ENCODE results near the gene PHC3. TPM values are rescaled to one million over a fixed set of nuclear protein-coding genes. Genes with fewer than 3 reads are reported as not detected.

Gene PHC3
- total RNA-seq, 4 donors from 2014 or later, result 44.9 to 87.0 (median 69.7) TPM

- WGBS, 2 donors (ENCODE audit: low coverage in 1 of 2), result 44 to 53% methylated on average over 4 to 6 of the region's 6 CpGs
- TF ChIP-seq POLR2A (IDR thresholded peaks at IDR 0.05) (no peak), POLR2AphosphoS5 (IDR thresholded peaks at IDR 0.05) (peak in 1 of 3 donors; percentile 11)
- Histone ChIP-seq H3K4me1 (peaks cover 0 to 37% (median 17%) of the 10 kb centered on the region in 4 donors), H3K36me3 (no peaks in the 10 kb centered on the region), H3K27me3 (no peaks in the 10 kb centered on the region), H3K27ac (peak overlapping the region; percentile 64 to 78 (median 66)), H3K9me3 (no peaks in the 10 kb centered on the region), H3K4me3 (no peak overlapping the region)
- in situ Hi-C loops (cut with MboI; ENCODE audit: low pct_ligation_motif_present in 1 of 4, low pct_unique_long_range_greater_than_20kb in 1 of 4, low sequenced_read_pairs in 3 of 4) (no loop called here), intact Hi-C loops (cut with DNase I; ENCODE audit: low total_unique reads) (no loop called here)
- DNase-seq, result no peak
These were observed 104.8 kb downstream of the PHC3 start for GRCh38 chr3:170076715-170077238.

- DNase-seq, result no peak
- 67 to 79% methylated on average over 4 of the region's 4 CpGs for WGBS, 2 donors (ENCODE audit: low coverage in 1 of 2)
- TF ChIP-seq POLR2A (IDR thresholded peaks at IDR 0.05) (no peak), POLR2AphosphoS5 (IDR thresholded peaks at IDR 0.05) (no peak), CTCF (IDR thresholded peaks at IDR 0.05) (no peak), EP300 (IDR thresholded peaks at IDR 0.05; ENCODE audit: low read depth) (no peak)
- H3K4me1 ChIP-seq, result peaks cover 0 to 37% (median 17%) of the 10 kb centered on the region in 4 donors
- H3K27ac ChIP-seq, result peak overlapping the region in 2 of 4 donors; percentile 64 to 78
- H3K4me3 ChIP-seq, result no peak overlapping the region
- intact Hi-C loops (cut with DNase I; ENCODE audit: low total_unique reads), result no loop called here
- H3K36me3 ChIP-seq, result no peaks in the 10 kb centered on the region
- H3K9me3 ChIP-seq, result no peaks in the 10 kb centered on the region
- in situ Hi-C loops (cut with MboI; ENCODE audit: low pct_ligation_motif_present in 1 of 4, low pct_unique_long_range_greater_than_20kb in 1 of 4, low sequenced_read_pairs in 3 of 4), result no loop called here
- no peaks in the 10 kb centered on the region for H3K27me3 ChIP-seq
These were observed 106.0 kb downstream of the PHC3 start for GRCh38 chr3:170075441-170076091.

- TF ChIP-seq CTCF (IDR thresholded peaks at IDR 0.05) (no peak), POLR2AphosphoS5 (IDR thresholded peaks at IDR 0.05) (no peak), POLR2A (IDR thresholded peaks at IDR 0.05) (no peak), EP300 (IDR thresholded peaks at IDR 0.05; ENCODE audit: low read depth) (no peak)
- H3K27me3 ChIP-seq, result no peaks in the 10 kb centered on the region
- H3K4me3 ChIP-seq, result no peak overlapping the region
- H3K36me3 ChIP-seq, result no peaks in the 10 kb centered on the region
- in situ Hi-C loops (cut with MboI; ENCODE audit: low pct_ligation_motif_present in 1 of 4, low pct_unique_long_range_greater_than_20kb in 1 of 4, low sequenced_read_pairs in 3 of 4), result no loop called here
- H3K9me3 ChIP-seq, result no peaks in the 10 kb centered on the region
- WGBS, 2 donors (ENCODE audit: low coverage in 1 of 2), result 93% methylated on average over 18 of the region's 18 CpGs; no CpG with 5 or more reads in 1 of the 2 donors
- H3K27ac ChIP-seq, result no peak overlapping the region
- intact Hi-C loops (cut with DNase I; ENCODE audit: low total_unique reads), result no loop called here
- DNase-seq, result no peak
- no peaks in the 10 kb centered on the region for H3K4me1 ChIP-seq
These were observed 117.4 kb downstream of the PHC3 start for GRCh38 chr3:170064108-170064507.

GRCh38 chr3:170063691-170064090, 117.8 kb downstream of the PHC3 start:
- H3K27me3 ChIP-seq, result no peaks in the 10 kb centered on the region
- no peak for DNase-seq
- WGBS, 2 donors (ENCODE audit: low coverage in 1 of 2), result 88 to 92% methylated on average over 12 to 15 of the region's 15 CpGs
- H3K27ac ChIP-seq, result no peak overlapping the region
- in situ Hi-C loops (cut with MboI; ENCODE audit: low pct_ligation_motif_present in 1 of 4, low pct_unique_long_range_greater_than_20kb in 1 of 4, low sequenced_read_pairs in 3 of 4), result no loop called here
- TF ChIP-seq CTCF (IDR thresholded peaks at IDR 0.05), result no peak
- TF ChIP-seq POLR2A (IDR thresholded peaks at IDR 0.05), result no peak
- no peak for TF ChIP-seq POLR2AphosphoS5 (IDR thresholded peaks at IDR 0.05)
- TF ChIP-seq EP300 (IDR thresholded peaks at IDR 0.05; ENCODE audit: low read depth), result no peak
- H3K4me1 ChIP-seq, result no peaks in the 10 kb centered on the region
- H3K9me3 ChIP-seq, result no peaks in the 10 kb centered on the region
- no peaks in the 10 kb centered on the region for H3K36me3 ChIP-seq
- intact Hi-C loops (cut with DNase I; ENCODE audit: low total_unique reads), result no loop called here
- H3K4me3 ChIP-seq, result no peak overlapping the region
